Frontal cortex (tissue), 4 donors: ENCODE measurements around the gene GORASP2. TPM values are rescaled to one million over a fixed set of nuclear protein-coding genes. Genes with fewer than 3 reads are reported as not detected.

Experiments used
- DNase-seq, 2 donors: peaks; one replicate each; pipeline ENCODE4 v3.0.0; 2012; ENCODE audit warnings: low spot score in 2 of 2
- FAIRE-seq: peaks from 2 replicates; lab custom pipeline; 2012; peaks lifted over from hg19 to GRCh38; lab: Jason Lieb, UNC
- total RNA-seq: library from RNA; depleted of rRNA; stranded (reverse); fragments of >200 nt; gene quantifications from one replicate; pipeline ENCODE4 v1.2.3, GENCODE V29; 2014
- donor health status: control.
- donor health status: control.
- donor health status: control.

The GORASP2 gene
- total RNA-seq, 1 donor from 2014 or later: 21.6 TPM

DNA sequence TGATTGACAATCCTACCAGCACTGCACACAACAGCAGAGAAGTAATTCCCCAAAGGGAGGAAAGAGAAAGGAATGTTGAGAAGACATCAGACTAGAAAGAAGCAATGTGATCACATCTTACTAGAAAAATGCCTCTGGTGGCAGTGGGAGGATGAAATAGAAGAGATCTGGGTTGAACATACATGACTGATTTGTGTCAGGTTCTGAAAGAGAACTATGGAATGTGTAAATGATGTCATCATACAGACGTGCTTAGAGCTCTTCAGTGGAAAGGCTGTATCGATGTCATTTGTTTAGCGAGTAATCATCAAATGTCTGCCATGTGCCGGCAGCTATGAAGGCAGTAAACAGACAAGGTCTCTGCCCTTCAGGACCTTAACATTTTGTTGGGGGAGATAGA is 24.9 kb downstream of the GORASP2 start:
- FAIRE-seq (no peak), DNase-seq (no peak)

GRCh38 chr2:170963386-170963785 is 34.3 kb downstream of the GORASP2 start:
- DNase-seq (no peak), FAIRE-seq (no peak)

DNA sequence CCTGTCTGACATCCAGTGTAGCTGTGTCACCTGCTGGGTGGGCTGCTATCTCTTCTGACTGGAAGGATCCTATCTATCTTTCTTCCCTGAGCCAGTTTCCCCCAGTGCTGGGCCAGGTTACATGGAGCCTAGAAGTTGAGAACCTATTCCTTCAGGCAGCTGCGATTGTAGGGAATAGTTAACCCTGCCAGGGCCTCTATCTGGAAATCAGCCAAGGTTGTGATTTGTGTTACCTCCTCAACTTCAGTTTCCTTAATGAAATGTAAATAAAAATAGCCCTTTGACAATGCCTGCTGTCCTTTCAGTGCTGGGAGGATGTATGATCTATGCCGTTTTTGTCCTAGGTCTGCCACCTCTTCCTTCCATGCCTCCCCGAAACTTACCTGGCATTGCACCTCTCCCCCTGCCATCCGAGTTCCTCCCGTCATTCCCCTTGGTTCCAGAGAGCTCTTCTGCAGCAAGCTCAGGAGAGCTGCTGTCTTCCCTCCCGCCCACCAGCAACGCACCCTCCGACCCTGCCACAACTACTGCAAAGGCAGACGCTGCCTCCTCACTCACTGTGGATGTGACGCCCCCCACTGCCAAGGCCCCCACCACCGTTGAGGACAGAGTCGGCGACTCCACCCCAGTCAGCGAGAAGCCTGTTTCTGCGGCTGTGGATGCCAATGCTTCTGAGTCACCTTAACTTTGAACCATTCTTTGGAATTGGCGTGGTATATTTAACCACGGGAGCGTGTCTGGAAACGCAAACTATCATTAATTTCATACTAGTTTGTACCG is 36.6 kb downstream of the GORASP2 start:
- FAIRE-seq: no peak
- no peak for DNase-seq

DNA sequence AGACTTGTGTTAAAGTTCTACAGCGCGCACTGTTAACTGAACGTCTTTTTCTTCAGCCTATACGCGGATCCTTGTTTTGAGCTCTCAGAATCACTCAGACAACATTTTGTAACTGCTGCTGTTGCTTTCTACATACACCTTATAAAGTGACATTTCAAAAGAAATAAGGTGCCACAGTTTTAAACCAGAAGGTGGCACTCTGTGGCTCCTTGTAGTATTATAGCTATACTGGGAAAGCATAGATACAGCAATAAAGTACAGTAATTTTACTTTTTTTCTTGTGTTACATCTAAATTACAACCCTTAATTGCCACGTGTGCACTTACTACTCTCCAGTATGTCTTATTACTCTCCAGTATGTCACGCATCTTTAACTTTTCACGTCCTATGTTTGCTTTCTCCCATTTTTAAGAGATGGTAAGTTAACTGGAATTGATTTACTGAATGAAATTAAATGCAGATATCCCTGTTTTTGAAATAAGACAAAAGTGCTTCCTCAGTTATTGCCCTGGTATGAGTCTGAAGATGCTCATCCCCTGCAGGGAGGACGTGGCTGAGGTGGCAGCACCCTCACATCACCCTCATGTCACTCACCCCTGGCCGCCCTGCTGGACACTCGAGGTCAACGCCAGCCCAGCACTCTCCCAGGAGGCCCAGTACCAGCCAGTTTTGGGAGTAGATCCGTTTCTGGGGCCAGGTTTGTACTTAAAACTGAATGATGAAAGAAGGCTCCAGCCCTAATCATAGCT is 37.8 kb downstream of the GORASP2 start:
- DNase-seq (no peak), FAIRE-seq (no peak)

- no peak for FAIRE-seq
- DNase-seq: no peak
These were observed 38.5 kb downstream of the GORASP2 start for GRCh38 chr2:170967553-170967952.

DNA sequence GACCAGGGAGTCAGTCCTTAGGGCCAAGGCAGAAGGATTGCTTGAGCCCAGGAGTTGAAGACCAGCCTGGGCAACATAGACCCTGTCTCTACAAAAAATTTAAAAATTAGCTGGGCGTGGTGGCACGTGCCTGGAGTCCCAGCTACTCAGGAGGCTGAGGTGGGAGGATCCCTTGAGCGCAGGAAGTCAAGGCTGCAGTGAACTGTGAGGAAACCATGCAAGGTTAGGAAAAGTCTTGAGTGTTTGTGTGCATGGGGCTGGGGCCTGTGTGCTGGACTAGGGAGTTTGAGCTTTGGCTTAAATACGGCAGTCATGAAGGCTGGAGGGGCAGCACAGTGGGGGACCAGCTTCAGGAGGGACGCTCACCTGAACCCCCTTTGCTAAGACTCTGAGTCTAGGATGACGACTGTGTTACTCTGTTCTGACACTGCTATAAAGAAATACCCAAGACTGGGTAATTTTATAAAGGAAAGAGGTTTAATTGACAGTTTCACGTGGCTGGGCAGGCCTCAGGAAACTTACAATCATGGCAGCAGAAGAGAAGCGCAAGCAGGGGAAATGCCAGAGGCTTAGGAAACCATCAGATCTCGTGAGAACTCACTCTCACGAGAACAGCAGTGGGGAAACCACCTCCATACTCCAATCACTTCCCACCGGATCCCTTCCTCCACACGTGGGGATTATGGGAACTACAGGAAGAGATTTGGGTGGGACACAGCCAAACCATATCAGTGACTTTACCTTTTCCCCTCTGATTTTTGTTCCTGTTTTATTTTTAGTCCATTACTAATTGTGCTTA is 39.4 kb downstream of the GORASP2 start:
- FAIRE-seq (no peak), DNase-seq (no peak)

GRCh38 chr2:170969030-170969429 is 40.0 kb downstream of the GORASP2 start:
- DNase-seq: no peak
- no peak for FAIRE-seq

GRCh38 chr2:170969872-170970496 is 40.9 kb downstream of the GORASP2 start:
- no peak for DNase-seq
- no peak for FAIRE-seq

- FAIRE-seq: no peak
- no peak for DNase-seq
These were observed 42.0 kb downstream of the GORASP2 start for GRCh38 chr2:170971071-170971470.

DNA sequence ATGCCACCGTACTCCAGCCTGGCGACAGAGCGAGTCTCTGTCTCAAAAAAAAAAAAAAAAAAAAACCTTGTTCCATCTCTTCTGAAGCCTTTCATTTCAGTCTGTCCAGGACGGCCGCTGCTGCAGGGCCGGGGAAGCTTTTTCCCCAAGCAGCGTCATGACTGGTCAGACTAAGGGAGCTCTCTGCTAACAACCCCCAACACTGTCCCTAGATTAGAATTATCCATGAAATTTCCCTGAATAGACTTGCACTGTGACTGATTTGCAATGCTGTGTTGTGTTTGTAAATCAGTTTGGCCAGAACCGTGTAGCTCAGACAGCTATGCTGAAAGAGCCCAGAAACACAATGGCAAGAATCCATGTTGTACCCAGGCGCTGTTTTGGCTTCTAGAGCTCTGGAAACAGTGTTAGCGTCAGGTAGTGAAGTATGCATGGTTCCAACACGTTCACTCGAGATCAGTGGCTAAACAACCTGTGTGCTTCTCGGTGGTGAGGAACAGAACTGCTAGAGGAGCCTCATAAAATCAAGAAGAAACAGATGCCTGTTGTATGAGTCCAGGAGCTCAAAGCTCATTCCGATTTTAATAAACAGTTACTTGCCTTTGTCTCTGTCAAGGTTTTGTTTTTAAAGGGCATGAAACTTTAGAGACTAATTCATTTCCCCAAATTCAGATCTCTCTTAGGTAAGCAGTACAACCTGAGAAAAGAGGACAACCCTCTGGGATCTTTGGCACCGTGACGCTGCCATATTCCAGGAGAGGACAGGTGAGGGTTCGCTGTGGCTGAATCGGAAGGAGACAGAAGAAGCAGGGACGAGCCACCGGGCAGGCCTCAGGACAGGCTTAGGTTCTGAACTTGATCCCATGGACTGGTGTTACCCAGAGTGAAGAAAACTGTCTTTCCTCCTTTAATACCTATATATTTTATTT is 43.5 kb downstream of the GORASP2 start:
- DNase-seq (peak in 1 of 2 donors; percentile 28), FAIRE-seq (no peak)

GRCh38 chr2:170973225-170973491 is 44.1 kb downstream of the GORASP2 start:
- no peak for DNase-seq
- FAIRE-seq: no peak

DNA sequence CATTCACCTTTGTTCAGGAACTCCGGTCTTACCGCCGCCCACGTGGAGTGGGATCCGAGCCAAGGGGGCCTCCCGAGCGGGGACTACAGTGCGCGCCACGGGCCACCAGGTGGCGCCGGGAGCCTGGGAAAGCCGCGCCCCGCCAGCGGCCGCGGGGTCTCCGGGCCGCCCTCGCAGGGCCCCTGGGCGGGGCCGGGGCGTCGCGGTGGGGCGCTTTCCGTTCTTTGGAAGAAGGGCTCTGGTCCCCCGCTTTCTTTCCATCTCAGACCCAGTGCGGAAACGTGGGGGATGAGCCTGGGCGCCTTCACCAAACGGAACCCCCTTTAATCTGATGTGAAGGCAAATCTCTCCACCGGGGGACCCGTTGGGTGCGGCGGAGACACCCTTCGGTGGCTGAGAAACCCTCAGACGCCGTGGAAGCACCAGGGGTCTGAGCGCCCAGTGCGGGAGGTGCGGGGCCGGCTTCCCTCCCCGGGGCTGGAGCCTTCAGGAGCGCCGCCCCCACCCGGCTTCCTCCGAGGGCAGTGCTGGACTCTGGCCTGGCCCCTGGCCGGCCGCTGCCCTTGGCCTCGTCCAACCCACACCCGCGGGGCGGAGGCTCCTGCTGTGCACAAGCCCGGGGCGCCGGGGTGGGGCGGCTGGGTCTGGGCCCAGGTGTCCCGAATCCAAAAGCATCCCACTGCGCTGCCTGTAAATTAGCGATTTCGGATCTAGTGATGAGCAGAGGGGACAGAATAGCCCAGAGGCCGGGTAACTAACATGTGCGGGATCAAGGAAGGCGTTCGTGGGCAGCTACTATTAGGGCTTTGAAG is 44.6 kb downstream of the GORASP2 start:
- FAIRE-seq (no peak), DNase-seq (peak; percentile 93 to 98)

DNA sequence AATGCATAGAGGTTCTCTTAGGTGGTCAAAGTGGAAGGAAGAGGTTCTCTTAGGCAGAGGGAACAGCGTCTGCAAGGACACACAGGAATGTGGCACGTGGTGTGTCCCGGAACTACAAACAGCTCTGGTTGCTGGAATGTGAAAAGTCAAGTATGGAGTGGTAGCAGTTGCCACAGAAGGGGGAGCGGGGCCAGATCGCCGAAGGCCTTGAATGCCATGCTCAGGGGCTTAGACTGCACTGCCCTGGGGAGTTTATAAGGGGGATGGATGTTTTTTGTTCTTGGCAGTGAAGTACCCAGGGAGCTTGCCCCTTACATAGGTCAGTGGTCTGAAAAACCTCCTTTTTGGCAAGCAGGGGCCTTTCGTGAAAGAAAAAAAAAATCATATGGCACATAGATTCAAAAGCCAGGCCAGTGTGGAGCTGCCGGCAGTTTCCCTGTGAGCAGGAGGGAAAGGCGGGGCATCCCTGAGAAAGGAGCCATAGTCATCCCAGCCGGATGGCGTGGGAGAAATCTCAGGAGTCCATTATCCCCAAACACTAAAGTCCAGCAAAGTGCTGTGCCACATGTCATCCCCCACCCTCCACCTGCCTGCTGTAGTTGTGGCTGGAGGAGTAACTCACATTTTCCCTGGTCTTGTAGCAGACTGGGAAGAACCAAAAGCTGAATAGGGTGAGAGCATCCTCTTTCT is 45.4 kb downstream of the GORASP2 start:
- peak in 1 of 2 donors; percentile 26 for DNase-seq
- no peak for FAIRE-seq

- FAIRE-seq: no peak
- DNase-seq: no peak
These were observed 46.3 kb downstream of the GORASP2 start for GRCh38 chr2:170975127-170975942.

DNA sequence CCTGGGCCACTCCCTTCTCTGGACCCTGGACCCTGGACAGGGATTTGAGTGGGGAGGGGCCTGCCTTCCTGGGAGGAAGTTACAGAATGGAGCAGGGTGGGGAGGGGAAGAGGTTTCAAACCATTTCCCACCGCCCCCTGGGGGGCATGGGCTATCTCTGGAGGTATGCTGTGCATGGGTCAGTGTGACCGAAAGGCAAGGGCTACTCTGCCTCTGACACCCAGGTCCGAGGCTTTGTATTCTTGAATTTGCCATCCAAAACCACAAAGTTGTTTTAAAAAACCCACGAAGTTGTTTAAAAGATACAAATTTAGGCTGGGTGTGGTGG is 46.9 kb downstream of the GORASP2 start:
- no peak for FAIRE-seq
- DNase-seq: no peak

DNA sequence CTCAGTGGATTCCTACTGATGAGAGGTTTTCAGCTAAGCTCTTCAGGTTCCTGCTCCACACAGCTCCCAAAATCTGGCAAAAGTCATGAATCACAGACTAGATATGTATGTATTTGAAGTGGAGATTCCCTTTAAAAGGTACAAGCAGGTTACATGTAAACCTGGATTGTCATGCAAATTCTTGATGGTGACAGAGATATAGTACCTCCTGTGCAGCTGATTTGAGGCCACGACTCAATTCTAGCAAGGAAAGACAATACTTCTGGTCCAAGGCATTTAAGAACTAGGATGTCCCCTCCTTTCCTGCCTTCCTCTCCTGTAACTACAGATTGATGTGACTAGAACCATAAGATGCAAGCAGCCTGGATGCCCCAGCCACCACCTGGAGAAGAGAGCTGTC is 55.0 kb downstream of the GORASP2 start:
- FAIRE-seq (no peak), DNase-seq (no peak)

DNA sequence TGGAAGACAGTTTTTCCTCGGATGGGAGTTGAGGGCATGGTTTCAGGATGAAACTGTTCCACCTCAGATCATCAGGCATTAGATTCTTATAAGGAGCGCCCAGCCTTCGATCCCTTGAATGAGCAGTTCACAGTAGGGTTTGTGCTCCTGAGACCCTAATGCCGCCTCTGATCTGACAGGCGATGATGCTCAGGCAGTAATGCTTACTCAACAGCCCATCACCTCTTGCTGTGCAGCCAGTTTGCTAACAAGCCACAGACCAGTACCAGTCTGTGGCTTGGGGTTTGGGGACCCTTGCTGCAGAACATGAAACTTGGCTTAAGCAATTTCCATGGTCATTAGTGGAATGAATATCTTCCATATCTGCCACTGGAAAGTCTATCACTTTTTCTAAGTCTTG is 56.4 kb downstream of the GORASP2 start:
- no peak for FAIRE-seq

More for the DNA sequence above, 56.4 kb downstream of the GORASP2 start:
- no peak for DNase-seq
